PC-3 (cell line): ENCODE data around the gene BAIAP2L1. TPM values are rescaled to one million over a fixed set of nuclear protein-coding genes. Genes with fewer than 3 reads are reported as not detected.
A peak's percentile ranks its signal among the peaks of the same experiment; 100 is the strongest.
"Not testable (repeated sequence)": the region's sequence is repeated elsewhere in the genome, so short reads cannot be mapped to it uniquely, and the experiment has no call there.

Experiments
- ATAC-seq: fragments of 200-7000 bp; cut with Tn5 transposase; 2 replicates; pipeline ENCODE4 v1.9.1; 2020; ENCODE audit warnings: mild to moderate bottlenecking, moderate library complexity
- Bru-seq: library from RNA; stranded (reverse); fragments of 400-500 nt; gene quantifications from one replicate; lab custom pipeline; 2021; lab: Mats Ljungman, UMichigan
- BruChase-seq, 2 experiments: library from RNA; stranded (reverse); fragments of 400-500 nt; gene quantifications; one replicate each; lab custom pipeline; 2021; lab: Mats Ljungman, UMichigan
- BruUV-seq: library from RNA; stranded (reverse); fragments of 400-500 nt; replicated peaks from 2 replicates; lab custom pipeline; 2021; lab: Mats Ljungman, UMichigan
- CTCF ChIA-PET: fragments of 300-600 bp; sonication (Branson Sonifier 250); formaldehyde crosslinking; loops from one replicate; lab custom pipeline; 2022; ENCODE audit warnings: antibody characterized with exemption; lab: Charles Lee
- POLR2A ChIA-PET: fragments of 300-600 bp; sonication (Branson Sonifier 250); formaldehyde crosslinking; loops from one replicate; lab custom pipeline; 2022; ENCODE audit warnings: antibody characterized with exemption; ENCODE audit not compliant: unreplicated experiment; lab: Charles Lee
- DNase-seq: peaks from one replicate; pipeline ENCODE4 v3.0.0-alpha.2; 2015
- H2AFZ ChIP-seq: fragments of 300-600 bp; sonication (generic); 2 replicates; pipeline ENCODE4 v1.6.0; 2016; ENCODE audit warnings: antibody characterized with exemption, low read length
- H3F3A ChIP-seq: fragments of 300-600 bp; sonication (generic); one replicate; pipeline ENCODE4 v1.6.0; 2017; ENCODE audit warnings: antibody characterized with exemption, low read length, control low read depth, mild to moderate bottlenecking; ENCODE audit not compliant: unreplicated experiment
- H3K27ac ChIP-seq: fragments of 300-600 bp; sonication (generic); 2 replicates; pipeline ENCODE4 v1.5.1; 2016; ENCODE audit warnings: mild to moderate bottlenecking, low read length
- H3K27me3 ChIP-seq: fragments of 300-600 bp; sonication (generic); 2 replicates; pipeline ENCODE4 v1.6.1; 2016; ENCODE audit warnings: low read length, mixed read lengths
- H3K36me3 ChIP-seq: fragments of 300-600 bp; sonication (generic); 2 replicates; pipeline ENCODE4 v1.6.1; 2016; ENCODE audit warnings: low read depth, mixed run types, low read length, mixed read lengths
- H3K4me1 ChIP-seq: fragments of 300-600 bp; sonication (generic); 2 replicates; pipeline ENCODE4 v1.5.1; 2016; ENCODE audit warnings: low read length; ENCODE audit not compliant: insufficient read depth
- H3K4me2 ChIP-seq: fragments of 300-600 bp; sonication (generic); 2 replicates; pipeline ENCODE4 v1.6.0; 2016; ENCODE audit warnings: low read length
- H3K4me3 ChIP-seq: fragments of 300-600 bp; sonication (generic); 2 replicates; pipeline ENCODE4 v1.5.1; 2016; ENCODE audit warnings: mild to moderate bottlenecking, low read length, mixed read lengths
- H3K79me2 ChIP-seq: fragments of 300-600 bp; sonication (generic); 2 replicates; pipeline ENCODE4 v1.6.1; 2017; ENCODE audit warnings: low read length, mixed read lengths
- H3K9ac ChIP-seq: fragments of 300-600 bp; sonication (generic); 2 replicates; pipeline ENCODE4 v1.6.0; 2016; ENCODE audit warnings: mild to moderate bottlenecking, low read length
- H3K9me2 ChIP-seq: fragments of 300-600 bp; sonication (generic); replicated peaks from 2 replicates; pipeline ENCODE4 v1.6.1; 2016; ENCODE audit warnings: mixed run types, low read length, mixed read lengths
- H3K9me3 ChIP-seq: fragments of 300-600 bp; sonication (generic); 2 replicates; pipeline ENCODE4 v1.6.1; 2016; ENCODE audit warnings: low read length, mixed read lengths
- H4K20me1 ChIP-seq: fragments of 300-600 bp; sonication (generic); 2 replicates; pipeline ENCODE4 v1.6.1; 2016; ENCODE audit warnings: low read length, mixed read lengths
- CTCF ChIP-seq: fragments of 300-600 bp; sonication (generic); conservative IDR thresholded peaks from 2 replicates; pipeline ENCODE4 v1.5.1; 2017; ENCODE audit warnings: antibody characterized with exemption, low read depth, mild to moderate bottlenecking, low read length
- EZH2 ChIP-seq: fragments of 300-600 bp; sonication (generic); IDR thresholded peaks from one replicate; pipeline ENCODE4 v1.6.1; 2017; ENCODE audit warnings: antibody characterized with exemption, mild to moderate bottlenecking, low read length; ENCODE audit not compliant: unreplicated experiment
- EZH2phosphoT487 ChIP-seq: fragments of 300-600 bp; sonication (generic); IDR thresholded peaks from 2 replicates; pipeline ENCODE4 v1.6.1; 2018; ENCODE audit warnings: mild to moderate bottlenecking, antibody characterized with exemption, low read length, borderline replicate concordance
- intact Hi-C: fragments of 100-400 bp; cut with micrococcal nuclease; formaldehyde crosslinking; loops from 2 replicates; pipeline ENCODE4 v1.9.0; 2023
- long read RNA-seq: library from polyadenylated mRNA; unstranded; transcript quantifications from one replicate; pipeline ENCODE4 v2.0.0, GENCODE V29; 2021; ENCODE audit not compliant: unreplicated experiment
- total RNA-seq: library from RNA; depleted of rRNA; stranded (reverse); fragments of >200 nt; gene quantifications from 2 replicates; pipeline ENCODE4 v1.2.3, GENCODE V29; 2014; rRNA removed

BAIAP2L1 gene
- 18.9 and 30.5 TPM in 2 replicates for total RNA-seq
- Bru-seq, nascent RNA = percentile 80 among the genes with signal in this experiment
- percentile 78 among the genes with signal in this experiment for BruChase-seq, experiment 1, labeled RNA remaining after a 6-hour chase
- BruChase-seq, experiment 2, labeled RNA remaining after a 2-hour chase = percentile 80 among the genes with signal in this experiment
- long read RNA-seq, transcript BAIAP2L1-201 (14 exons, 3,622 nt) = major isoform, 24 of 104 reads
- long read RNA-seq, partial matches to known transcripts = 48 of 104 reads
- long read RNA-seq, other reads (novel, unspliced or antisense) = 32 of 104 reads

GRCh38 chr7:98400542-98401340, at the start of gene BAIAP2L1:
BAIAP2L1 (minus strand) TSS chr7:98401090; CDS start chr7:98400852, 238 bp downstream.
- BruUV-seq = no TSS peak
- peaks cover 44% of the 10 kb centered on the region for H3K79me2 ChIP-seq
- peak within 1 kb of the TSS; percentile 85 for H2AFZ ChIP-seq
- TF ChIP-seq EZH2 (no peak), CTCF (no peak), EZH2phosphoT487 (no peak)
- intact Hi-C loops = loop anchor here (1.0 to 2.0 kb wide), 2 partner anchors 48 to 106 kb away; no protein-coding TSS in a partner anchor
- ChIA-PET CTCF (interaction anchor here (0.5 to 1.8 kb wide), 8 partner anchors 9 to 380 kb away, joined by 3 to 12 read pairs (median 6); no protein-coding TSS in a partner anchor), POLR2A (interaction anchor here (0.5 to 1.2 kb wide), 10 partner anchors 9 to 120 kb away, joined by 3 to 16 read pairs (median 5); no protein-coding TSS in a partner anchor)
- DNase-seq = peak; percentile 92
- H3K4me1 ChIP-seq = peaks cover 9% of the 10 kb centered on the region
- H3K9ac ChIP-seq = peak within 1 kb of the TSS; percentile 84
- peak within 1 kb of the TSS; percentile 81 for H3K27ac ChIP-seq
- peaks cover 31% of the 10 kb centered on the region for H4K20me1 ChIP-seq
- peak within 1 kb of the TSS; percentile 91 for H3K4me3 ChIP-seq
- no peaks in the 10 kb centered on the region for H3K9me3 ChIP-seq
- H3K4me2 ChIP-seq = peak within 1 kb of the TSS; percentile 83
- H3K9me2 ChIP-seq = no peaks in the 10 kb centered on the region
- no peaks in the 10 kb centered on the region for H3K36me3 ChIP-seq
- H3F3A ChIP-seq = no peaks in the 10 kb centered on the region
- peak; percentile 89 for ATAC-seq
- H3K27me3 ChIP-seq = no peaks in the 10 kb centered on the region

- H3K27ac ChIP-seq = no peak overlapping the region
- DNase-seq (no peak), ATAC-seq (no peak)
- H3F3A ChIP-seq = no peaks in the 10 kb centered on the region
- no peak overlapping the region for H2AFZ ChIP-seq
- BruUV-seq = no TSS peak
- no peak overlapping the region for H3K4me3 ChIP-seq
- H3K4me1 ChIP-seq = no peaks in the 10 kb centered on the region
- intact Hi-C loops = no loop called here
- no peak overlapping the region for H3K9ac ChIP-seq
- no peaks in the 10 kb centered on the region for H3K36me3 ChIP-seq
- H3K9me3 ChIP-seq = no peaks in the 10 kb centered on the region
- TF ChIP-seq EZH2 (no peak), CTCF (no peak), EZH2phosphoT487 (no peak)
- ChIA-PET CTCF (no interaction called here), POLR2A (no interaction called here)
- no peaks in the 10 kb centered on the region for H3K79me2 ChIP-seq
- no peaks in the 10 kb centered on the region for H3K9me2 ChIP-seq
- no peaks in the 10 kb centered on the region for H4K20me1 ChIP-seq
- peaks cover 11% of the 10 kb centered on the region; the same call in 1 of the 2 replicates for H3K27me3 ChIP-seq
- H3K4me2 ChIP-seq = no peak overlapping the region
Measured at GRCh38 chr7:98448766-98449165, 47.9 kb upstream of the BAIAP2L1 start.

GRCh38 chr7:98440992-98441391, 40.1 kb upstream of the BAIAP2L1 start:
- H3K9ac ChIP-seq, H3F3A ChIP-seq, H3K79me2 ChIP-seq, H3K27me3 ChIP-seq, H3K9me3 ChIP-seq, intact Hi-C loops, H3K27ac ChIP-seq, ATAC-seq, H2AFZ ChIP-seq, H3K36me3 ChIP-seq, H3K4me1 ChIP-seq, POLR2A ChIA-PET, H3K9me2 ChIP-seq, DNase-seq, H3K4me2 ChIP-seq, H4K20me1 ChIP-seq, BruUV-seq, H3K4me3 ChIP-seq, CTCF ChIA-PET: not testable (repeated sequence)
